K562 (cell line): ENCODE results near the gene FAM118B. TPM values are rescaled to one million over a fixed set of nuclear protein-coding genes. Genes with fewer than 3 reads are reported as not detected.

Experiments used
- ATAC-seq: fragments of 200-7000 bp; cut with Tn5 transposase; 3 replicates; pipeline ENCODE4 v1.9.1; 2020; ENCODE audit warnings: moderate library complexity
- BruUV-seq: library from RNA; stranded (reverse); fragments of 400-500 nt; replicated peaks from 2 replicates; lab custom pipeline; 2021; lab: Mats Ljungman, UMichigan
- CTCF ChIA-PET: fragments of 300-600 bp; formaldehyde crosslinking; extraction: SDS; loops from one replicate; lab custom pipeline; 2021; ENCODE audit warnings: low intra/inter-chr PET ratio; lab: Yijun Ruan, JAX
- POLR2A ChIA-PET: fragments of 300-600, 350-650 bp; sonication (Branson Sonifier 250); formaldehyde crosslinking; extraction: SDS; loops from one replicate; lab custom pipeline; 2021; ENCODE audit warnings: antibody characterized with exemption, inconsistent platforms; lab: Yijun Ruan, JAX
- DNase-seq, 4 experiments: peaks; one replicate each; pipeline versions ENCODE4 v3.0.0 to v3.0.0-alpha.2; 2011 to 2018; ENCODE audit warnings: low spot score in 3 of 4, mixed read lengths in 3 of 4; ENCODE audit errors: extremely low read depth in 1 of 4
- FAIRE-seq: peaks from 2 replicates; lab custom pipeline; 2011; peaks lifted over from hg19 to GRCh38; lab: Jason Lieb, UNC
- H2AFZ ChIP-seq: 2 replicates; pipeline ENCODE4 v1.6.0; 2011; ENCODE audit warnings: low read depth, low read length, control low read depth, inconsistent platforms
- H3K27ac ChIP-seq: fragments of 200-600 bp; 3 replicates; pipeline ENCODE4 v1.8.0; 2011; ENCODE audit warnings: low read depth, mild to moderate bottlenecking, control low read depth, inconsistent platforms, low read length, moderate library complexity, mixed read lengths; ENCODE audit errors: extremely low read depth
- H3K27me3 ChIP-seq, 2 experiments: fragments of 300-600 bp in 1 of 2; 2 replicates in 1 of 2; 3 replicates in 1 of 2; pipeline versions ENCODE4 v1.6.0 to v1.8.0; 2011; ENCODE audit warnings: inconsistent platforms in 2 of 2, low read length in 2 of 2, mild to moderate bottlenecking in 1 of 2, mixed read lengths in 1 of 2, moderate library complexity in 1 of 2; ENCODE audit not compliant: control insufficient read depth in 2 of 2, insufficient read depth in 2 of 2
- H3K36me3 ChIP-seq: fragments of 300-600 bp; 3 replicates; pipeline ENCODE4 v1.8.0; 2011; ENCODE audit warnings: mild to moderate bottlenecking, low read length, inconsistent platforms; ENCODE audit not compliant: control insufficient read depth, insufficient read depth
- H3K4me1 ChIP-seq, 2 experiments: fragments of 200-600 bp in 1 of 2; replicated peaks in 1 of 2; 2 replicates in 1 of 2; 3 replicates in 1 of 2; pipeline versions ENCODE4 v1.5.1 to v1.8.0; 2011; ENCODE audit warnings: inconsistent platforms in 2 of 2, low read length in 2 of 2, mild to moderate bottlenecking in 1 of 2, mixed read lengths in 1 of 2, moderate library complexity in 1 of 2; ENCODE audit not compliant: control insufficient read depth in 2 of 2, insufficient read depth in 2 of 2
- H3K4me2 ChIP-seq: 2 replicates; pipeline ENCODE4 v1.6.1; 2011; ENCODE audit warnings: low read length, control low read depth, inconsistent platforms, mixed read lengths; ENCODE audit not compliant: insufficient read depth
- H3K4me3 ChIP-seq: fragments of 200-600 bp; sonication (generic), shearing (Covaris generic); 2 replicates; pipeline ENCODE4 v1.5.1; 2016; ENCODE audit warnings: control low read depth, inconsistent platforms
- H3K79me2 ChIP-seq: fragments of 200-600 bp; 3 replicates; pipeline ENCODE4 v1.8.0; 2011; ENCODE audit warnings: low read length, inconsistent platforms; ENCODE audit not compliant: control insufficient read depth, insufficient read depth
- H3K9ac ChIP-seq, 2 experiments: 2 replicates each; pipeline versions ENCODE4 v1.6.0 to v1.6.1; 2011; ENCODE audit warnings: low read depth in 2 of 2, low read length in 2 of 2, control low read depth in 1 of 2, inconsistent platforms in 1 of 2, mild to moderate bottlenecking in 1 of 2, mixed read lengths in 1 of 2; ENCODE audit not compliant: insufficient read depth in 1 of 2
- H3K9me1 ChIP-seq: one replicate; pipeline ENCODE4 v1.6.0; 2011; ENCODE audit warnings: inconsistent platforms, mild to moderate bottlenecking, low read length, moderate library complexity; ENCODE audit not compliant: control insufficient read depth, insufficient read depth
- H3K9me3 ChIP-seq: replicated peaks from 2 replicates; pipeline ENCODE4 v1.5.1; 2011; ENCODE audit warnings: low read depth, low read length, inconsistent platforms; ENCODE audit not compliant: control insufficient read depth, insufficient read depth
- H4K20me1 ChIP-seq: replicated peaks from 2 replicates; pipeline ENCODE4 v1.6.1; 2011; ENCODE audit warnings: low read length, inconsistent platforms, mixed read lengths; ENCODE audit not compliant: control insufficient read depth, insufficient read depth
- ZBTB33 ChIP-seq: sonication (generic); formaldehyde crosslinking; IDR thresholded peaks from 2 replicates; pipeline ENCODE4 v1.8.1; 2023; ENCODE audit warnings: mild to moderate bottlenecking, missing genetic modification reagents
- ZNF77 ChIP-seq: fragments of 250-450 bp; sonication (Bioruptor Pico); IDR thresholded peaks from 2 replicates; pipeline ENCODE4 v1.5.0; 2020
- WGBS: fragments of 100-300 bp; shearing (Covaris generic); methylation state at CpG from one replicate; pipeline ENCODE4 v1.1.6; 2016; ENCODE audit warnings: low coverage, mixed read lengths; ENCODE audit not compliant: insufficient coverage; ENCODE audit errors: missing lambda C conversion rate; 5-methylcytosine and 5-hydroxymethylcytosine counted together
- in situ Hi-C: fragments of 300-500 bp; cut with MboI; formaldehyde crosslinking; loops from 4 replicates; pipeline ENCODE4 v1.15.0; 2018; ENCODE audit warnings: inconsistent platforms, mixed read lengths
- intact Hi-C: fragments of 100-400 bp; cut with micrococcal nuclease; formaldehyde crosslinking; loops from 2 replicates; pipeline ENCODE4 v1.14.2; 2022
- polyA plus RNA-seq, 8 experiments: library from polyadenylated mRNA; depleted of rRNA in 4 of 8; stranded (reverse) in 5 of 8; unstranded in 3 of 8; fragments of >200 nt; fragmentation: Nextera tagmentation in 2 of 8; fragmentation: Illumina TruSeq in 1 of 8; extraction: Ambion mirVana in 2 of 8; extraction: Trizol in 1 of 8; gene quantifications; 2 replicates each; pipeline versions ENCODE4 v1.2.1 to v1.2.3, GENCODE V29; 2011 to 2014; ENCODE audit warnings: inconsistent platforms in 1 of 8, missing spikeins in 1 of 8
- total RNA-seq, 7 experiments: library from RNA; depleted of rRNA in 6 of 7; stranded (reverse); fragments of >200 nt in 6 of 7; fragmentation: Illumina TruSeq in 2 of 7; extraction: Trizol in 2 of 7; gene quantifications; 2 replicates each; pipeline versions ENCODE4 v1.2.1 to v1.2.3, GENCODE V29; 2011 to 2021; ENCODE audit warnings: low replicate concordance in 1 of 7

FAM118B gene
- total and polyA plus RNA-seq, 9 of the 15 experiments (the other 6 are each of a cell fraction or from before 2014, with no cell fraction given), result 12.0 to 49.0 (median 22.1) TPM

GRCh38 chr11:126282361-126282735, 70.8 kb downstream of the FAM118B start:
- Histone ChIP-seq H3K9ac (peak overlapping the region; percentile 65 to 88; a peak in 3 of 4 replicates), H2AFZ (peak overlapping the region; percentile 96), H3K79me2 (no peaks in the 10 kb centered on the region), H3K4me2 (peak overlapping the region; percentile 90), H3K4me3 (no peak overlapping the region; the same call in 1 of the 2 replicates), H3K9me3 (no peaks in the 10 kb centered on the region), H3K9me1 (no peaks in the 10 kb centered on the region), H4K20me1 (no peaks in the 10 kb centered on the region; the same call in 1 of the 2 replicates), H3K27me3 (no peaks in the 10 kb centered on the region), H3K36me3 (peaks cover 9% of the 10 kb centered on the region; the same call in 2 of the 3 replicates), H3K27ac (no peak overlapping the region), H3K4me1 (peaks cover 19 to 26% of the 10 kb centered on the region in 2 experiments; a peak in 4 of 5 replicates)
- ChIA-PET CTCF (no interaction called here), POLR2A (interaction anchor here (0.8 to 1.9 kb wide), 3 partner anchors 9 to 123 kb away, joined by 4 to 6 read pairs (median 4); no protein-coding TSS in a partner anchor)
- DNase-seq (peak in 2 of 4 experiments; percentile 36 to 37), ATAC-seq (peak; percentile 18), FAIRE-seq (no peak)
- in situ Hi-C loops, result no loop called here
- 48% methylated on average over 15 of the region's 15 CpGs for WGBS
- no peak for TF ChIP-seq ZNF77 (CRISPR knock-in tag)
- TF ChIP-seq ZBTB33, result peak; percentile 32; the same call in 1 of the 2 replicates
- BruUV-seq, result TSS peak; percentile 57
- intact Hi-C loops, result no loop called here
